GM10248 (cell line): ENCODE data around the gene CCL26.
"Not testable (repeated sequence)": the region's sequence is repeated elsewhere in the genome, so short reads cannot be mapped to it uniquely, and the experiment has no call there.

Experiments used
- CTCF ChIA-PET: fragments of 300-600 bp; sonication (Branson Sonifier 250); formaldehyde crosslinking; extraction: SDS; loops from one replicate; lab custom pipeline; 2021; ENCODE audit warnings: antibody characterized with exemption; lab: Yijun Ruan, JAX
- POLR2A ChIA-PET: fragments of 350-650 bp; sonication (Branson Sonifier 250); formaldehyde crosslinking; extraction: SDS; loops from one replicate; lab custom pipeline; 2020; ENCODE audit warnings: antibody characterized with exemption; lab: Yijun Ruan, JAX
- DNase-seq: peaks from one replicate; pipeline ENCODE4 v3.0.0; 2012; ENCODE audit errors: extremely low spot score
- CTCF ChIP-seq: IDR thresholded peaks from 2 replicates; pipeline ENCODE4 v1.5.1; 2012; ENCODE audit warnings: mild to moderate bottlenecking, low read depth; ENCODE audit errors: extremely low read depth, missing control alignments, control extremely low read depth

The CCL26 gene

GRCh38 chr7:75732764-75733630, 39.0 kb downstream of the CCL26 start:
- ChIA-PET CTCF (no interaction called here), POLR2A (no interaction called here)
- no peak for DNase-seq
- no peak for TF ChIP-seq CTCF

GRCh38 chr7:75732016-75732521, 39.9 kb downstream of the CCL26 start:
- no peak for DNase-seq
- TF ChIP-seq CTCF, result no peak
- POLR2A ChIA-PET, result no interaction called here
- CTCF ChIA-PET, result no interaction called here

- TF ChIP-seq CTCF, result no peak
- no peak for DNase-seq
- ChIA-PET CTCF (interaction anchor here (0.8 kb wide), 1 partner anchor 11 kb away, joined by 3 read pairs; no protein-coding TSS in a partner anchor), POLR2A (no interaction called here)
These were observed 42.1 kb downstream of the CCL26 start for GRCh38 chr7:75729851-75730274.

- no peak for DNase-seq
- TF ChIP-seq CTCF, result no peak
These were observed 44.0 kb downstream of the CCL26 start for GRCh38 chr7:75727881-75728593.

GRCh38 chr7:75727351-75727750, 44.7 kb downstream of the CCL26 start:
- POLR2A ChIA-PET, CTCF ChIA-PET, DNase-seq: not testable (repeated sequence)

More at GRCh38 chr7:75727881-75728593, 44.0 kb downstream of the CCL26 start:
- ChIA-PET POLR2A (no interaction called here), CTCF (no interaction called here)

GRCh38 chr7:75725306-75725705, 46.7 kb downstream of the CCL26 start:
- CTCF ChIA-PET, result no interaction called here
- DNase-seq, result no peak
- POLR2A ChIA-PET, result no interaction called here
- no peak for TF ChIP-seq CTCF
